Panc1 (cell line): ENCODE results near the gene RELL1.

ENCODE experiments used
- TF ChIP-seq, protein P1 (sequence below), 2 experiments: IDR thresholded peaks; 2 replicates each; pipeline ENCODE4 v1.6.1; 2011 to 2012; ENCODE audit warnings: low read depth in 2 of 2, control low read depth in 1 of 2, low read length in 1 of 2, mild to moderate bottlenecking in 1 of 2, moderate library complexity in 1 of 2; ENCODE audit not compliant: insufficient read depth in 1 of 2
- TF ChIP-seq, protein P2 (sequence below): fragments of 450-650 bp; IDR thresholded peaks from 2 replicates; pipeline ENCODE4 v1.5.1; 2017; ENCODE audit warnings: mild to moderate bottlenecking

DNA sequence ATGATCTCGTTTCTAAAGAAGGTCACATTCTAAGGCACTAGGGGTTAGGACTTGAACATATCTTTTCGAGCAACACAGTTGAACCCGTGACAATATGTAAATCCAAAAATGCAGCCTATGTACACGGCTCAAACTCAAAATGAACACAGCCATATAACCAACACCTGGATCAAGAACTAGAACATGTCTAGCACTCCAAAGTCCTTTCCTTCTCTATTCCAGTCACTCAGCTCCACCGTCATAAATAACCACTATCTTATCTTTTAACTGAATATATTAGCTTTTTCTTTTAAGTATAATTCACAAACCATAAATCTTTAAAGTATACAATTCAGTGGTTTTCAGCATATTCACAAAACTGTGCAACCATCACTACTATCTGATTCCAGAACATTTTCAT lies 19.4 kb upstream of the RELL1 start:
- TF ChIP-seq, protein P1, sequence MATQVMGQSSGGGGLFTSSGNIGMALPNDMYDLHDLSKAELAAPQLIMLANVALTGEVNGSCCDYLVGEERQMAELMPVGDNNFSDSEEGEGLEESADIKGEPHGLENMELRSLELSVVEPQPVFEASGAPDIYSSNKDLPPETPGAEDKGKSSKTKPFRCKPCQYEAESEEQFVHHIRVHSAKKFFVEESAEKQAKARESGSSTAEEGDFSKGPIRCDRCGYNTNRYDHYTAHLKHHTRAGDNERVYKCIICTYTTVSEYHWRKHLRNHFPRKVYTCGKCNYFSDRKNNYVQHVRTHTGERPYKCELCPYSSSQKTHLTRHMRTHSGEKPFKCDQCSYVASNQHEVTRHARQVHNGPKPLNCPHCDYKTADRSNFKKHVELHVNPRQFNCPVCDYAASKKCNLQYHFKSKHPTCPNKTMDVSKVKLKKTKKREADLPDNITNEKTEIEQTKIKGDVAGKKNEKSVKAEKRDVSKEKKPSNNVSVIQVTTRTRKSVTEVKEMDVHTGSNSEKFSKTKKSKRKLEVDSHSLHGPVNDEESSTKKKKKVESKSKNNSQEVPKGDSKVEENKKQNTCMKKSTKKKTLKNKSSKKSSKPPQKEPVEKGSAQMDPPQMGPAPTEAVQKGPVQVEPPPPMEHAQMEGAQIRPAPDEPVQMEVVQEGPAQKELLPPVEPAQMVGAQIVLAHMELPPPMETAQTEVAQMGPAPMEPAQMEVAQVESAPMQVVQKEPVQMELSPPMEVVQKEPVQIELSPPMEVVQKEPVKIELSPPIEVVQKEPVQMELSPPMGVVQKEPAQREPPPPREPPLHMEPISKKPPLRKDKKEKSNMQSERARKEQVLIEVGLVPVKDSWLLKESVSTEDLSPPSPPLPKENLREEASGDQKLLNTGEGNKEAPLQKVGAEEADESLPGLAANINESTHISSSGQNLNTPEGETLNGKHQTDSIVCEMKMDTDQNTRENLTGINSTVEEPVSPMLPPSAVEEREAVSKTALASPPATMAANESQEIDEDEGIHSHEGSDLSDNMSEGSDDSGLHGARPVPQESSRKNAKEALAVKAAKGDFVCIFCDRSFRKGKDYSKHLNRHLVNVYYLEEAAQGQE (IDR thresholded peaks at IDR 0.05; ENCODE audit: insufficient read depth in 1 of 2, low read depth in 2 of 2, low read length in 1 of 2): no peak
- TF ChIP-seq, protein P2, sequence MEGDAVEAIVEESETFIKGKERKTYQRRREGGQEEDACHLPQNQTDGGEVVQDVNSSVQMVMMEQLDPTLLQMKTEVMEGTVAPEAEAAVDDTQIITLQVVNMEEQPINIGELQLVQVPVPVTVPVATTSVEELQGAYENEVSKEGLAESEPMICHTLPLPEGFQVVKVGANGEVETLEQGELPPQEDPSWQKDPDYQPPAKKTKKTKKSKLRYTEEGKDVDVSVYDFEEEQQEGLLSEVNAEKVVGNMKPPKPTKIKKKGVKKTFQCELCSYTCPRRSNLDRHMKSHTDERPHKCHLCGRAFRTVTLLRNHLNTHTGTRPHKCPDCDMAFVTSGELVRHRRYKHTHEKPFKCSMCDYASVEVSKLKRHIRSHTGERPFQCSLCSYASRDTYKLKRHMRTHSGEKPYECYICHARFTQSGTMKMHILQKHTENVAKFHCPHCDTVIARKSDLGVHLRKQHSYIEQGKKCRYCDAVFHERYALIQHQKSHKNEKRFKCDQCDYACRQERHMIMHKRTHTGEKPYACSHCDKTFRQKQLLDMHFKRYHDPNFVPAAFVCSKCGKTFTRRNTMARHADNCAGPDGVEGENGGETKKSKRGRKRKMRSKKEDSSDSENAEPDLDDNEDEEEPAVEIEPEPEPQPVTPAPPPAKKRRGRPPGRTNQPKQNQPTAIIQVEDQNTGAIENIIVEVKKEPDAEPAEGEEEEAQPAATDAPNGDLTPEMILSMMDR: no peak
